Kidney tubule cell (primary cell): Measurements from ENCODE around the gene LCE3A.
"Not testable (repeated sequence)": the region's sequence is repeated elsewhere in the genome, so short reads cannot be mapped to it uniquely, and the experiment has no call there.

ENCODE experiments used
- DNase-seq: peaks from one replicate; pipeline ENCODE4 v3.0.0-alpha.2; 2018; ENCODE audit warnings: low spot score

Gene LCE3A, protein sequence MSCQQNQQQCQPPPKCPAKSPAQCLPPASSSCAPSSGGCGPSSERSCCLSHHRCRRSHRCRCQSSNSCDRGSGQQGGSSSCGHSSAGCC

DNA sequence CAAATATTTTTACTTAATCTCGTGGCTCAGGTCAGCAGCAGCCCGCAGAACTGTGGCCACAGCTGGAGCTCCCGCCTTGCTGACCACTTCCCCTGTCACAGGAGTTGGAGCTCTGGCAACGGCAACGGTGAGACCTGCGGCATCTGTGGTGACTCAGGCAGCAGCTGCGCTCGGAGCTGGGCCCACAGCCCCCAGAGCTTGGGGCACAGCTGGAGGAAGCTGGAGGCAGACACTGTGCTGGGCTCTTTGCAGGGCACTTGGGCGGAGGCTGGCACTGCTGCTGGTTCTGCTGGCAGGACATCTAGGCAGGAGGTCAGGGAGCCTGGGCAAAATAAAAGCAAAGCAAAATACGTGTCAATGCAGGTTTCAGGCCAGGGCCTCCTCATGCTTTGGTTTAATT, at the start of gene LCE3A:
Gene LCE3A (minus strand): TSS at position 301 of the 400 bp plus-strand sequence. CDS start 0 bp downstream, at position 301.
- no peak for DNase-seq

DNA sequence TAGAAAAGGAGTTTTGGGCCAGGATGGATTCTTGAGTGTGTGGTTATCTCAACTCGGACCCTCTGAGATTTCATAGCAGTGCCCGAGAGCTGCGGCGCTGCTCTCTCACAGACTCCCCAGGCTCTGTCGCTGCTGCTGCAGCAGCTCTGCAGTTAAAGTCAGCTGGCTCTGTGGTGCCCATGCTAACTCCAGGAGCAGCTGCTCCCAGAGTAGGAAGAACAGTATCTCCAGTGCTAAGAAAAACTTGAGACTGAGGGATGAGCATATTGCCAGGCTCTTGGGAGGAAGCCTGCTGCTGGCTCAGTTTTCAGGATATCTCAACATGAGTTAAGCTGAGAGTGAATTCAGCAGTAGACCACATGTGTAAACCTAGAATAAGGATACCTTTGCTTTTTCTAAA, 44.7 kb upstream of the LCE3A start:
- DNase-seq: no peak

DNA sequence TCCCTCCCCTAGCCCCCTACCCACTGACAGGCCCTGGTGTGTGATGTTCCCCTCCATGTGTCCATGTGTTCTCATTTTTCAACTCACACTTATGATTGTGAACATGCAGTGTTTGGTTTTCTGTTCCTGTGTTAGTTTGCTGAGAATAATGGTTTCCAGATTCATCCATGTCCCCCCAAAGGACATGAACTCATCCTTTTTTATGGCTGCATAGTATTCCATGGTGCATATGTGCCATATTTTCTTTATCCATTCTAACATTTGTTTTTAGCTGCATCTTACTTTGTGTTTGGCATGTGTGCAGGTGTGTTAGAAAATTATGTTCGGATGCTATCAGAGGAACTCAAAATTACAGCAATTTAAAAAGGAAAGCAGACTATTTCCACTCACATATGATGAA, 43.3 kb upstream of the LCE3A start:
- DNase-seq: not testable (repeated sequence)

DNA sequence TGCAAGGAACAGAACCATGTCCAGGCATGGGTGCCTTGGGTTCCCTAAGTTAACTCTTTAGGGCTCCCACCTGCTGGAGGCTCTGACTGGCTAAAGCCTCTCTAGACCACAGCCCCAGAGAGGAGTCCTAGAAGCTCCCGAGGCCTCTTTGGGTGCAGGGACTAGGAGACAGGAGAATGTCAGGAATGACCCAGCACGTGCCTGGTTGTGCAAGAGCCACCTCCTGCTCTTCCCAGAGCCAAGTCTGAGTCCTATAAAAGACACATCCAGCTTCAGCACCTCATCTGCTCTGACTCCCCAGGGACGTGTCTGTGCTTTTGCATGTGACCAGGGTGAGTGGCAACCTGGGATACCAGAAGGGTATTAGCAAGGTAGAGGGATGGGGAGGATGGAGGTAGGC, 40.2 kb upstream of the LCE3A start, which contains the start of gene LCE2D:
Gene LCE2D (plus strand): TSS at position 283 of the 400 bp plus-strand sequence. CDS start 726 bp downstream, outside the sequence.
- no peak for DNase-seq

DNA sequence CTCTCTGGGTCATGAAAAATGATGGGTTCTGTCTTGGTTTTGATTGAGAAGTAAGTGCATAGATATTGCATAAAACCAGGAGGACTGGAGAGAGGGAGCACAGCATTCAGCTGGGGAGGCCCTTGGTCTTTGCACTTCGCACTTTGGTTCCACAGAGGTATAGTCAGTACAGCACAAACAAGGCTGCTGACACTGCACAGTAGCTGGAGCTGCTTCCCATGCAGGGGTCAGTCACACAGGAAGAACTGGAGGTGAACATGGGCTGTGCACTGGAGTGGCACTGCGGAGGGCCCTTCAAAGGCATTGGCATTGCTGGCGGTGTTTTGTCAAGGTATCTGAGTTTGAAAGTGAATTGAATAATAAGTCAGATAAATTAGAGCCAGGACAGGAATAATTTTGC, 35.7 kb upstream of the LCE3A start:
- no peak for DNase-seq

DNA sequence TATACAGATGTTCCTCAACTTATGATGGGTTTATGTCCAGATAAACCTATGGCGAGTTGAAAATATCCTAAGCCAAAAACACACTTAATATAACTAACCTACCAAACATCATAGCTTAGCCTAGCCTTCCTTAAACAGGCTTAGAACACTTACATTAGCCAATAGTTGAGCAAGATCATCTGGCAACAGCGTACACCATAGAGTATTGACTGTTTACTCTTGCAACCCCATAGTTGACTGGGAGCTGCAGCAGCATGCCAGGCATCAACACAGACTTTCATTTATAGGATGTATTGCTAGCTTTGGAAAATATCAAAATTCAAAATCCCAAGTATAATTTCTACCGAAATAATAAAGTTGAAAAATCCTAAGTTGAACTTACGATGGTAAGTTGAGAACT, 34.8 kb upstream of the LCE3A start:
- DNase-seq: no peak

DNA sequence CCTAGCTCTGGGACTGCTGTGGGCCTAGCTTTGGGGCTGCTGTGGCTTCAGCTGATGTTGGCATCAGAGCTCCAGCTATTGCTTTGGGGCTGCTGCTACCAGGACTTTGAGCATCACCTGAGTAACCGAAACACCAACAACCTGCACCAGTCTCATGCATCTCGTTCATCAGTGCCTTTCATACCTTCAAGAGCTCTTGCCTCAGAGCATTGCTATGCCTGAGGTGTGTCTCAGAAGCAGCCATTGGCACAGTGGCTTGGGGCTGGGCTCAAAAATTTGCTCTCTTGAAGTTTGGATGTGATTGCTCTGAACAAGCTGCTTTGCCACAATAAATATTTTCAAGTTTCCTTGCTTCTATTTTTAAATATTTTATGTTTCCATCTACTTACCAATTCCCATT, 33.6 kb upstream of the LCE3A start:
- DNase-seq: no peak

DNA sequence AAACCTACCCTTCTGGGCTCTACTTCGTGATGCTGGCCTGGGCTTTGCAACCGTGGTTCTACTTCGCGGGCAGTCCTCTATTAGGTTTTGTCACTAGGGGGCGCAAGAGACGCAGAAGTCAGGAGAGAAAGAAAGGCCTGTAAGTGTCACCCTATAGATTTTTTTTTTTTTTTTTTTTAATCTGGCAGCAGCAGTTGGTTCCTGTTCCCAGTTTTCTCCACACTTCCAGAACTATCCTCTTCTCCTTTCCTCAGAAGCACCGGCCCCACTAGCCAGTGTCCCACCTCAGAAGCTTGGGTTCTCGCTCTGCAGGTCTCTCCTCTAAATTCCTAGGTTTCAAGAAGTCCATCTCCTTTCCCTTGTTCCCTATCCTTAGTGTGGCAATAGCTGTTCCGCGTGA, 31.2 kb upstream of the LCE3A start:
- DNase-seq: peak; percentile 54

DNA sequence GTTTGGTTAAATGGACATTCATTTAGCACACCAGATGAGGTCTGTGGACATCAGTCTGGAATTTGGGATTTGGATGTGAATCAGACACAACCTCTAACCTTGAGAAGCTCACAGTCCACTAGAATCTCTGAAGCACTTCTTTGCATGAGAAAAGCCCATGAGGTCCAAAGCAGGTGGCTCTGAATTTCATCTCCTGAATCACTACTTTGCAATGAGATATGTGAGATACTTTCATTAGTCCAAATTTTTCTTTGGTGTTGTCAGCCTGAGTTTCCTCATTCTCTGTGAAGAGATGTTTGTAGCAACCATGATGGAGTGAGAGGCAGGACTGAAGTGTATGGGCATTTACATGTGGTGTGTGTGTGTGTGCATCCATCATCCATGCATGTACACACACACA, 23.8 kb upstream of the LCE3A start:
- DNase-seq: peak; percentile 3

DNA sequence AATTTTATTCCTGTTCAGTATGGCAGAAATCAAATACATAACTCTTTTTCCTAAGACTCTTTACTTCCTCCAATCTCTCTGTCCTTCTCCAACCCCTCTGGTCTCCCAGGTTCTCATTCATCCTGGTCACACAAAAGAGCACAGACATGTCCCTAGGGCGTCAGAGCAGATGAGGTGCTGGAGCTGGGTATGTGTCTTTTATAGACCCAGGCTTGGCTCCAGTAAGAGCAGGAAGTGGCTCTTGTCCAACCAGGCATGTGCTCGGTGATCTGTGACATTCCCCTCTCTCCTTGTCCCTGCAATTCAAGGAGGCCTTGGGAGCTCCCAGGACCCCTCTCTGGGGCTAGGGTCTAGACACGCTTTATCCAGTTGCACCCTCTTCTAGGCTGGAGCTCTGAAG, 22.2 kb upstream of the LCE3A start:
- DNase-seq: peak; percentile 1

DNA sequence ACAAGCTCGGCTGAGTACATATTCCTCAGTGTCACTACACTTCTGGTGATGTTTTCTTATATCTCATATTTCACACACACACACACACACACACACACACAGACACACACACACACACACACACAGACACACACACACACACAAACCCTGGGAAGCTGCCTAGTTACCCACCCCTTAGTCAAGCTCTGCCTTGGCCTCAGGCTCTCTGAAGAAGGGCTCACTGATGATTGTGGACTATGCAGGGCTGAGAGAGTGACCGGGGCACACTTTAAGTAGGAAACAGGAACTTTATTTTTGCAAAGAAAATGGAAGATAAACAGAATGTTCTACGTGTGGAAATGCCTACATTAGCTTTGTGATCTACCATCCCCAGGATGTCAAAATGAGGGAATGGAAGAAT, 21.0 kb upstream of the LCE3A start:
- DNase-seq: no peak

DNA sequence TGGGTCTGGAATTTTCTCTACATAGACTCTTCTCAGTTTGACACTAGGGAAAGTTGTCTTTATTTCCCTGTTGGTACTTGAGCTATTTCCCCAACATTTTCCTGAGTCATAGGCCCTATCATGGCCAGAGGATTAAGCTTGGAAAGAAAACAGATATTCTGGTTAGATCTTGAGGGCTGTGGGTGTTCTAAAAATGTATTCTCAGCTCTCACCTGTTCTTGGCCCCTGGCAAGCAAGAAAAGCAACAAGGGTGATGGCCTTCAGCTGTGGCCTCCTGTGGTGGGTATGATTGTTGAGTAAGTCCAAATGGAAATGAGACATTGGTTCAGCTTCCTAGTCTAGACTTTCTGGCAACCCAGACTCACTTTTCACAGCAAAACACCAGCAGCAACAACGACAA, 17.4 kb upstream of the LCE3A start:
- no peak for DNase-seq

DNA sequence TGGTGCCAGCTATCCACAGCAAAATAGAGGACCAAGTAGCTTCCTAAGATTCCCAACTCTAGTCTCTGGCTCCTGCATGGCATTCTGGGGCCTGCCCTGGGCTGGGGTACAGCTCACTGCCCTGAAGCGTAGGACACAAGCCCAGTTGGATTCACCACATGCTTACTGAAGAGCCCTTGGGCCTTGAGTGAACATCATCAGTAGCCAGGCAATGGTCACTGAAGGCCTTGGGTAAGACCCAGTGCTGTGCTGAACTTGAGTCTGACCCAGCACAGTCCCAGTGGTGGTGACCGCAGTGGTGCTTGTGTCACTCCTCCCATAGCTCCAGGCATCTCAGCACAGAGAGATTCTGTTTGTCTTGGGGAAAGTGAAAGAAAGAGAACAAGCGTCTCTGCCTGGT, 7.7 kb upstream of the LCE3A start:
- DNase-seq: no peak

DNA sequence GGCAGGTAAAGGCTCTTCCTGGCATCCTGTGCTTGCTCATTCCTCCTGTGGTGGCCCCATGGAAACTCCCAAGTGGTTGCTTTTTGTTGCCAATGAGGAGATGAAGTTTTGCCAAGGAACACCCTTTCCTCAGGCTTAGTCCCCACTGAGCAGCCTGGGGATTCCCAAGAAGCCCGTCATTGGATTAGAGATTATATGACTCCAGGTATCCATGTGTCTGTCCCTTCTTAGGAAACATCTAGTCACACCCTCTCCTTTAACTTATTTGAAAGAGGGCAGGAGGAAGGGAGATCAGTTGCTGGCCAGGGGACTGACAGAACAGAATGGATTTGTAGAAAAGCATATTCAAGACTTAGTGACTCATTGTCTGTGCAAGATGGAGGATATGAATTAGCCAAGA, 3.8 kb upstream of the LCE3A start:
- DNase-seq: no peak

DNA sequence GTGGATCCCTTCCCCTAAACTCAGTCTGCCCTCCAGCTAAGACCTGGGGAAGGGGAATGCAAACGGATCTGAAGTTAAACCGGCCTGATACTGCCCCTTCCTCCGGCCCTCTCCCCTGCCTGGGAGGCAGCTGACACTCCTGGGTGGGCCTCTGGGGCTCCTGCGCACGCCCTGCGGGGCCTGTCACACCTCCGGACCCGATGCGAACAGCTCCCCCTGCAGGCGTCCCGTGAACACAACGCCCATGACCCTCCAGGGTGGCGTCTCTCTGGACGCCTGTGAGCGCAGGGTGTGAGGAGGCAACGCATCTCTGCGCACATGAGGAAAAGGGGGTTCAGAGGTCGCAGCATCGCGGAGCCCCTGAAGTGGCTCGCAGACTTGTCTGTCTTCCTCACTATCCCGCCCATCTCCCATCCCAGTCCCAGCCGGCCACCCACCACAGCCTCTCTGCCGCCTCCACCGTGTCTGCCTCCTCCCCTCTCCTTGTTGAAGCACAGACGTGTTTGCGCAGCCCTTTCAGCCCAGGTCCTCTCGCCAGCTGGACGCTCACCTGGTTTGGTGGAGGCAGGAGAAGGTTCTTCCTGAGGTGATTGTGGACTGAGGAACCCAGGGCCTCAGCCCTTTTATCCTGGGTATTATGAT, 421 bp upstream of the LCE3A start:
- DNase-seq: no peak

DNA sequence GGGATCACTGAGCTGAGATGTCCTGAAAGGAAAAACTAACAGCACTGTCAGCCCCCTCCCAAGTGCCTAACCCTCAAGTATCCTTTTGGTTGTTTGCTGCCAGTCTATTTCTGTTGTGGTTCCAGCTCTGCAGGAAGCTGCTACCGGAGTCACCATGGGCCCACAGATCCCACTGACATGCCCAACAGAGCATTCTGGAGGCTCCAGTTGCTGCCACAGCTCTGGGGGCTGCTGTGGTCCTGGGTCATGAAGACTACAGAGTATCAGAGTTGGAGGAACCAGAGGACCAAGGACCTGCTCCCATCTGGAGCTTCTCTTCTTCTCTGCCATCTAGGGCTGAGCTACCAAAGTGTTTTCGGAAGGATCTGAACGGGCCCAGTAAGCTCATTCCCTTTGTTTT, 910 bp downstream of the LCE3A start:
- no peak for DNase-seq

DNA sequence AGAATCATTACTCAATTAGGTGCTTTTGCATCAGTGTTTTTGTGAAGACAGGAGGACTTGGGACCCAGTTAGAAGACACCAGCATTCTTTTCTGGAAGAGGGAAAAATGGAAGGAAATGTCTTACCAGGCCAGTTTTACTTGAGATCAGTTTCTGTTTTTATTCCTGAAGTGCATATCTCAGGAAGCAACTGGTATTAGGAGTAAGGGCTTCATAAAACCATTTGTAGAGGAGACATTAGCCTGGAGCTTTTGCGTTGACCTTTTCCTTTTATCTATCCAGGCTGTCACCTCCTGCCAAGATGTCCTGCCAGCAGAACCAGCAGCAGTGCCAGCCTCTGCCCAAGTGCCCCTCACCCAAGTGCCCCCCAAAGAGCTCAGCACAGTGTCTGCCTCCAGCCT, 9.4 kb downstream of the LCE3A start, which contains the start of gene LCE3B:
Gene LCE3B (plus strand): TSS at position 301 of the 400 bp plus-strand sequence. CDS start 0 bp downstream, at position 301.
- no peak for DNase-seq

DNA sequence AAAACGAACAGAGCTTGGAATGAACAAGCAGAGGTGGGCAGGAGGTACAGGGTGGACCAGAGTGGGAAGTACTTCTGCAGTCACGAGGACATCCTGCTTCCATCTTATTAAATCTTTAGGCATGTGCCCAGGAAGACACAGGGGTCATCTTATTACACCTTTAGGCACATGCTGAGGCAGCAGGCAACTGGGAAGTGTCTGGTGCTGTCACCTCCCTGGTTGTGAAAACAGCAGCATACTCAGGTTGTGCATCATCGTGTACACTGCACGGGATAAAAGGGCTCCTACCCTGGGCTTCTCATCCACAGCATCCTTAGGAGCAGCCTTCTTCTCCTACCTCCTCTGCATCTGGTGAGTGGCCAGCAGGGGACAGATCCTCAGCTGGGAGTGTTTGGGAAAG, 23.0 kb downstream of the LCE3A start, which contains the start of gene LCE3C:
Gene LCE3C (plus strand): TSS at position 301 of the 400 bp plus-strand sequence. CDS start 498 bp downstream, outside the sequence.
- no peak for DNase-seq

DNA sequence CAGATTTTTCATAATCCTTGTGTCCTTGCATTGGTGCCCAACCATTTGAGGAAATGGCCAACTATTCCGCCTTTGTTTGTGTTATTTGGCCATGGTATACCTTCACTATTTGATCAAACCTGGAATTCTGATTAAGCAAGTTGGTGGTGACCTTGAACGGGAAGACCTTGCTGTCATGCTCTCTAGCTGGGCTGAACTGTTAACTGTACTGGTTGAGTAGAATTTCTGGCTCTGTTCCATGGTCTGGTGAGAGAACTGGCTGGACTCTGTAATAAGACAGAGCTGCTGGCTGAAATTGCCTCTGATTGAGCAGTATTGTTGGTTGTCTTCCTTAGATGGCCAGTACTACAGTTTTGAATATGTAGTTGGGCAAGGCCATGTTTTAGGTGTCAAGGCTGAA, 25.9 kb downstream of the LCE3A start:
- DNase-seq: no peak

DNA sequence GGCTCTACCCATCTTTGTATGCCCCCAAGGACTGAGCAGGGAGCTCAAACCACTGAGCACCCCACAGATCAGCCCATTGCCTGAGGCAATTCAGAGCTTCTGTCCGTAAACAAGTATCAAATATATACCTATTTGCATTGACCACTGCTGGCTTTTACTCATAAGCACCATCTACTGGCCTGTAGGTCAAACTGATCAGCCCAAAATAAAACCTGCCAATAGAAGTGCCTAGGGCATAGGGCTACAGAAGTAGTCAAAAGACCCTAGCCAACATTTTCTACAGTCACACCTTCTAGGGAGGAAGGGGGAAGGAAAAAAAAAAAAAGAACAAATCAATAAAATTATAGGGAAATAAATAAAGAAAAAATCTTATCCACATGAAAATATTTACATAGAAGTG, 37.3 kb downstream of the LCE3A start:
- DNase-seq: peak; percentile 4

DNA sequence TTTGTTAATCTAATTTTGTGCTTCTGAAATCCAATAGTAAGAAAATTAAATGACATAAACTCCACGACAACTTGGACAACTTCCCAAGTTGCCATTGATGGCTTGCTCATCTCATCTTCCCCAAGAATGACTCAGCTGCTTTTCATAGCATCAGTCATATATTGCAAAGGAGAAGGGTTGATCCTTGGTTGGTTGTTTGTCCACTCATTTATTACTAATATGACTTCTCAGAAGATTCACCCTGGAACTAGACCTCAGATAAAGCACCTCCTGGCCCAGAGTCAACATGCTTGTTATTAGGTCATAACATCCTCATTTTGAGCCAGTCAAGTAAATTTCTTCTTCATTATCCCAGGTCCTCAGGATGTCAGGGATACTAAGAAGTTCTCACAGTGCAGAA, 40.3 kb downstream of the LCE3A start:
- peak; percentile 28 for DNase-seq

DNA sequence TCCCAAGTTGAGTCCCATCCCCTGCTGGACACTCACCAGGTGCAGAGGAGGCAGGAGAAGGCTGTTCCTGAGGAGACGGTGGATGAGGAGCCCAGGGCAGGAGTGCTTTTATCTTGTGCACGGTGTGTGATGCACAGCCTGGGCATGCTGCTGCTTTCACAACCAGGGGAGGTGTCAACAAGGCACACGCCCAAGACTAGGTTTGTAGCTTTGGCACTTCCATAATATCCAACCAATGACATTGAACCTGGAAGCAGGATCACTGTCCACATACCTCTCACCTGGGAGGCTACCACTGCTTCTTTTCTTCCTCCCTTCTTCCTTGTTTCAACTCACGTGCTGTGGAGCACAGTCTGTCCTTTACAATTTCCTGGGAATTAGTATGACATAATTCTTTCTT, 42.5 kb downstream of the LCE3A start, which contains the start of gene LCE3D:
Gene LCE3D (minus strand): TSS at position 84 of the 400 bp plus-strand sequence. CDS start 580 bp downstream, outside the sequence.
- DNase-seq: no peak

DNA sequence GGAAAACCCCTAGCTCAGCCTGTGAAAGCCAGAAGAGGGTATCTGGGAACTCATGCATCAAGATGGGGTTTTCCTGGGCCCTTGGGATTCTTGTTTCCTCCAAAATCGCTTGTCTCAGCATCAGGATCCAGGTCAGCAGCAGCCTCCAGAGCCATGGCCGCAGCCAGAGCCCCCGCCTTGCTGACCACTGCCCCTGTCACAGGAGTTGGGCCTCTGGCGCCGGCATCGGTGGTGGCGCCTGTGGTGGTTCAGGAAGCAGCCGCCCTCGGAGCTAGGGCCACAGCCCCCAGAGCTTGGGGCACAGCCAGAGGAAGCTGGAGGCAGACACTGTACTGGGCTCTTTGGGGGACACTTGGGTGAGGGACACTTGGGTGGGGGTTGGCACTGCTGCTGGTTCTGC, 43.4 kb downstream of the LCE3A start:
- DNase-seq: not testable (repeated sequence)

DNA sequence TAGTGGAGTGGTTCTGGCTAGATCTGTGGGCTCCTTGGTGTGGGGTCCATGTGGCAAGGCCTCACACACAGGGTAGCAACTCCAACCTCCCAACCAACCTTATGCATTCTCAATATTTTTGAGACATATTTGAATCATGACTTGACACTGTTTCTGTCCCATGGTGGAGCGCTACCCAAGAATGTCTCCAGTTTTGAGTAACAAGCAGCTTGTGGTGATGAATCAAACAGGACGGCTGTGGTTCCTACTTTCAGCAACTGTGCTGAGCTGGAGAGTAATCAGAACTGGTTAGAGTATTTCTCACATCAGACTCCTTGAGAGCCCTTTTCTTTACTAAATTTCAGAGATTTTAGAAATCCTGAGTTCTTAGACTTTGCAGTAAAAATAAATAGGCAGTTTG, 45.7 kb downstream of the LCE3A start:
- no peak for DNase-seq
